GM23338 (cell line): Measurements from ENCODE around the gene LCE7A. TPM values are rescaled to one million over a fixed set of nuclear protein-coding genes. Genes with fewer than 3 reads are reported as not detected.

ENCODE experiments used
- ATAC-seq: fragments of 200-7000 bp; cut with Tn5 transposase; 3 replicates; pipeline ENCODE4 v1.9.1; 2020
- DNase-seq: peaks from one replicate; pipeline ENCODE4 v3.0.0-alpha.2; 2015; ENCODE audit warnings: low spot score
- H2AFZ ChIP-seq: fragments of 200-600 bp; sonication (generic); 2 replicates; pipeline ENCODE4 v1.8.0; 2016; ENCODE audit warnings: antibody characterized with exemption, mild to moderate bottlenecking, moderate library complexity
- H3F3A ChIP-seq: fragments of 200-600 bp; sonication (generic); replicated peaks from 2 replicates; pipeline ENCODE4 v1.8.0; 2017; ENCODE audit warnings: antibody characterized with exemption, mixed run types, low read depth
- H3K27ac ChIP-seq: fragments of 200-600 bp; sonication (generic); 2 replicates; pipeline ENCODE4 v1.6.1; 2016; ENCODE audit warnings: low read depth
- H3K27me3 ChIP-seq: fragments of 200-600 bp; sonication (generic); 2 replicates; pipeline ENCODE4 v1.8.0; 2016; ENCODE audit warnings: mild to moderate bottlenecking, mixed run types, moderate library complexity; ENCODE audit not compliant: insufficient read depth
- H3K36me3 ChIP-seq: fragments of 200-600 bp; sonication (generic); 2 replicates; pipeline ENCODE4 v1.8.0; 2016; ENCODE audit warnings: mild to moderate bottlenecking; ENCODE audit not compliant: insufficient read depth
- H3K4me1 ChIP-seq: fragments of 200-600 bp; sonication (generic); 2 replicates; pipeline ENCODE4 v1.8.0; 2016; ENCODE audit warnings: mild to moderate bottlenecking, moderate library complexity; ENCODE audit not compliant: insufficient read depth
- H3K4me2 ChIP-seq: fragments of 200-600 bp; sonication (generic); 2 replicates; pipeline ENCODE4 v1.7.1; 2017; ENCODE audit warnings: mixed run types
- H3K4me3 ChIP-seq: fragments of 200-600 bp; sonication (generic); 2 replicates; pipeline ENCODE4 v1.6.1; 2016; ENCODE audit warnings: mixed run types
- H3K79me2 ChIP-seq: fragments of 200-600 bp; sonication (generic); replicated peaks from 2 replicates; pipeline ENCODE4 v1.8.0; 2017; ENCODE audit warnings: mild to moderate bottlenecking; ENCODE audit not compliant: insufficient read depth
- H3K9me2 ChIP-seq: fragments of 200-600 bp; sonication (generic); 2 replicates; pipeline ENCODE4 v1.8.0; 2017; ENCODE audit not compliant: insufficient read depth
- H4K20me1 ChIP-seq: fragments of 200-600 bp; sonication (generic); replicated peaks from 2 replicates; pipeline ENCODE4 v1.8.0; 2017; ENCODE audit warnings: mild to moderate bottlenecking; ENCODE audit not compliant: insufficient read depth
- H3K27ac Mint-ChIP-seq: 2 replicates; pipeline ENCODE4 v1.8.0; 2020; ENCODE audit warnings: inconsistent platforms, mild to moderate bottlenecking, moderate library complexity, mixed read lengths
- H3K27me3 Mint-ChIP-seq: 3 replicates; pipeline ENCODE4 v1.8.0; 2022; ENCODE audit warnings: low read depth, mild to moderate bottlenecking, moderate library complexity, mixed read lengths, inconsistent platforms; ENCODE audit not compliant: insufficient read depth, poor library complexity
- H3K36me3 Mint-ChIP-seq: 3 replicates; pipeline ENCODE4 v1.8.0; 2021; ENCODE audit warnings: low read depth, mild to moderate bottlenecking, inconsistent platforms, moderate library complexity, mixed read lengths
- H3K4me1 Mint-ChIP-seq: 3 replicates; pipeline ENCODE4 v1.8.0; 2020; ENCODE audit warnings: mild to moderate bottlenecking, inconsistent platforms, mixed read lengths
- H3K4me3 Mint-ChIP-seq: 3 replicates; pipeline ENCODE4 v1.8.0; 2021; ENCODE audit warnings: moderate library complexity, mild to moderate bottlenecking, inconsistent platforms, mixed read lengths
- H3K9me3 Mint-ChIP-seq: 3 replicates; pipeline ENCODE4 v1.8.0; 2020; ENCODE audit warnings: moderate library complexity, mild to moderate bottlenecking, inconsistent platforms, mixed read lengths
- CREB1 ChIP-seq: fragments of 250-450 bp; sonication (Bioruptor Pico); IDR thresholded peaks from 2 replicates; pipeline ENCODE4 v1.5.0; 2020; ENCODE audit warnings: low read depth, mild to moderate bottlenecking, moderate library complexity
- CTCF ChIP-seq, 2 experiments: fragments of 200-600 bp in 1 of 2; sonication (generic) in 1 of 2; conservative IDR thresholded peaks; 2 replicates each; pipeline versions ENCODE4 v1.5.1 to v1.6.1; 2016 to 2017; ENCODE audit warnings: antibody characterized with exemption in 2 of 2, low read depth in 2 of 2, mild to moderate bottlenecking in 2 of 2, moderate library complexity in 1 of 2
- ETS1 ChIP-seq: IDR thresholded peaks from 2 replicates; pipeline ENCODE4 v1.6.1; 2016; ENCODE audit warnings: antibody characterized with exemption
- EZH2phosphoT487 ChIP-seq: fragments of 200-600 bp; sonication (generic); IDR thresholded peaks from one replicate; pipeline ENCODE4 v1.8.1; 2018; ENCODE audit warnings: antibody characterized with exemption; ENCODE audit not compliant: unreplicated experiment
- JUNB ChIP-seq: IDR thresholded peaks from one replicate; pipeline ENCODE4 v1.6.1; 2016; ENCODE audit warnings: antibody characterized with exemption; ENCODE audit not compliant: unreplicated experiment
- NANOG ChIP-seq: IDR thresholded peaks from 2 replicates; pipeline ENCODE4 v1.6.1; 2016; ENCODE audit warnings: antibody characterized with exemption, borderline replicate concordance
- POLR2AphosphoS5 ChIP-seq: IDR thresholded peaks from 2 replicates; pipeline ENCODE4 v1.6.1; 2016; ENCODE audit warnings: antibody characterized with exemption, low read depth
- REST ChIP-seq: IDR thresholded peaks from one replicate; pipeline ENCODE4 v1.6.1; 2018; ENCODE audit warnings: antibody characterized with exemption; ENCODE audit not compliant: unreplicated experiment
- STAT1 ChIP-seq: IDR thresholded peaks from one replicate; pipeline ENCODE4 v1.6.1; 2016; ENCODE audit warnings: antibody characterized with exemption; ENCODE audit not compliant: unreplicated experiment
- ZNF114 ChIP-seq: fragments of 250-450 bp; sonication (Bioruptor Pico); IDR thresholded peaks from 2 replicates; pipeline ENCODE4 v1.5.0; 2020; ENCODE audit warnings: mild to moderate bottlenecking, moderate library complexity
- ZNF331 ChIP-seq: fragments of 250-450 bp; sonication (Bioruptor Pico); IDR thresholded peaks from 2 replicates; pipeline ENCODE4 v1.5.0; 2020; ENCODE audit warnings: low read depth, mild to moderate bottlenecking, moderate library complexity
- ZNF462 ChIP-seq: fragments of 250-450 bp; sonication (Bioruptor Pico); IDR thresholded peaks from 2 replicates; pipeline ENCODE4 v1.5.0; 2020; ENCODE audit warnings: mild to moderate bottlenecking, moderate library complexity
- polyA plus RNA-seq: library from polyadenylated mRNA; unstranded; fragments of >200 nt; fragmentation: Nextera tagmentation; extraction: Ambion mirVana; gene quantifications from 2 replicates; pipeline ENCODE4 v1.2.1, GENCODE V29; 2016
- total RNA-seq: library from RNA; depleted of rRNA; stranded (reverse); fragments of >200 nt; shearing (Covaris generic); gene quantifications from 2 replicates; pipeline ENCODE4 v1.2.3, GENCODE V29; 2014

The LCE7A gene
- total and polyA plus RNA-seq, 2 experiments from 2014 or later, result not detected

GRCh38 chr1:152899883-152900282 lies 40.1 kb downstream of the LCE7A start:
- no peak overlapping the region for H3K4me3 ChIP-seq
- H3K4me1 Mint-ChIP-seq, result peaks cover 3% of the 10 kb centered on the region; the same call in 1 of the 3 replicates
- H3K27ac ChIP-seq, result no peak overlapping the region
- H3F3A ChIP-seq, result no peaks in the 10 kb centered on the region
- H3K36me3 ChIP-seq, result no peaks in the 10 kb centered on the region
- TF ChIP-seq JUNB (no peak), CTCF (conservative IDR thresholded peaks at IDR 0.05; ENCODE audit: low read depth in 2 of 2) (no peak), CREB1 (CRISPR knock-in tag) (no peak), ZNF331 (CRISPR knock-in tag) (no peak), ETS1 (no peak), ZNF462 (CRISPR knock-in tag) (no peak), REST (no peak), EZH2phosphoT487 (no peak), STAT1 (no peak), NANOG (no peak), POLR2AphosphoS5 (no peak), ZNF114 (CRISPR knock-in tag) (no peak)
- ATAC-seq (no peak), DNase-seq (no peak)
- H3K36me3 Mint-ChIP-seq, result no peaks in the 10 kb centered on the region
- H3K4me1 ChIP-seq, result no peaks in the 10 kb centered on the region
- H2AFZ ChIP-seq, result no peak overlapping the region
- 0 out of 2 replicates have a peak, but pooled peaks cover 5% of the 10 kb centered on the region for H3K9me2 ChIP-seq
- no peak overlapping the region for H3K27ac Mint-ChIP-seq
- H3K9me3 Mint-ChIP-seq, result no peaks in the 10 kb centered on the region
- no peaks in the 10 kb centered on the region for H3K79me2 ChIP-seq
- H4K20me1 ChIP-seq, result no peaks in the 10 kb centered on the region
- H3K27me3 ChIP-seq, result no peaks in the 10 kb centered on the region
- no peak overlapping the region for H3K4me3 Mint-ChIP-seq
- H3K4me2 ChIP-seq, result no peak overlapping the region
- H3K27me3 Mint-ChIP-seq, result no peaks in the 10 kb centered on the region
